Activated CD4-positive, alpha-beta T cell treated with anti-CD3 and anti-CD28 coated beads, Interleukin-2, amount 10 ng/mL, durations not matched to agents 24 days and 14 days (primary cell): ENCODE data around the gene BUB3. TPM values are rescaled to one million over a fixed set of nuclear protein-coding genes. Genes with fewer than 3 reads are reported as not detected.

Experiments used
- DNase-seq: peaks from one replicate; pipeline ENCODE4 v3.0.0; 2022
- H3K27ac Mint-ChIP-seq: one replicate; pipeline ENCODE4 v1.8.0; 2022; ENCODE audit warnings: mild to moderate bottlenecking, mixed read lengths
- H3K27me3 Mint-ChIP-seq: one replicate; pipeline ENCODE4 v1.8.0; 2022; ENCODE audit warnings: mixed read lengths
- H3K36me3 Mint-ChIP-seq: one replicate; pipeline ENCODE4 v1.8.0; 2022; ENCODE audit warnings: low read depth, mild to moderate bottlenecking, mixed read lengths
- H3K4me1 Mint-ChIP-seq: one replicate; pipeline ENCODE4 v1.8.0; 2021; ENCODE audit warnings: mixed read lengths
- H3K4me3 Mint-ChIP-seq: one replicate; pipeline ENCODE4 v1.8.0; 2022; ENCODE audit warnings: mild to moderate bottlenecking, moderate library complexity, mixed read lengths
- H3K9me3 Mint-ChIP-seq: one replicate; pipeline ENCODE4 v1.8.0; 2021; ENCODE audit warnings: mixed read lengths
- intact Hi-C: fragments of 100-400 bp; cut with micrococcal nuclease; formaldehyde crosslinking; loops from one replicate; pipeline ENCODE4 v1.15.1; 2023
- total RNA-seq: library from RNA; stranded (reverse); gene quantifications from 2 replicates; pipeline ENCODE4 v1.2.3, GENCODE V29; 2022

The BUB3 gene
- 186 and 193 TPM in 2 replicates for total RNA-seq

- Mint-ChIP-seq H3K36me3 (peaks cover 43% of the 10 kb centered on the region), H3K9me3 (peaks cover 4% of the 10 kb centered on the region), H3K4me1 (peaks cover 53% of the 10 kb centered on the region), H3K27ac (peak within 1 kb of the TSS; percentile 100), H3K4me3 (peak within 1 kb of the TSS; percentile 95), H3K27me3 (peaks cover 20% of the 10 kb centered on the region)
- intact Hi-C loops, result loop anchor here (1.0 to 5.0 kb wide), 7 partner anchors 134 to 1308 kb away; partner anchors contain the start of genes C10orf88, FAM24B, IKZF5 and LHPP
- DNase-seq, result peak; percentile 98
Observed at GRCh38 chr10:123154092-123154710, at the start of gene BUB3. Gene BUB3 (plus strand): TSS chr10:123154402. CDS start chr10:123154918, 516 bp downstream.

GRCh38 chr10:123109466-123109865, 44.7 kb upstream of the BUB3 start:
- H3K4me1 Mint-ChIP-seq, result no peaks in the 10 kb centered on the region
- H3K4me3 Mint-ChIP-seq, result no peak overlapping the region
- H3K27me3 Mint-ChIP-seq, result peaks cover 2% of the 10 kb centered on the region
- no peak overlapping the region for H3K27ac Mint-ChIP-seq
- H3K36me3 Mint-ChIP-seq, result no peaks in the 10 kb centered on the region
- no peak for DNase-seq
- H3K9me3 Mint-ChIP-seq, result no peaks in the 10 kb centered on the region
- intact Hi-C loops, result no loop called here

- intact Hi-C loops, result no loop called here
- H3K4me3 Mint-ChIP-seq, result no peak overlapping the region
- no peak overlapping the region for H3K27ac Mint-ChIP-seq
- DNase-seq, result no peak
- no peaks in the 10 kb centered on the region for H3K36me3 Mint-ChIP-seq
- H3K4me1 Mint-ChIP-seq, result no peaks in the 10 kb centered on the region
- no peaks in the 10 kb centered on the region for H3K9me3 Mint-ChIP-seq
- peaks cover 37% of the 10 kb centered on the region for H3K27me3 Mint-ChIP-seq
Observed at GRCh38 chr10:123117644-123118417, 36.4 kb upstream of the BUB3 start.

- H3K27ac Mint-ChIP-seq, result no peak overlapping the region
- no peaks in the 10 kb centered on the region for H3K9me3 Mint-ChIP-seq
- no peak for DNase-seq
- intact Hi-C loops, result no loop called here
- H3K36me3 Mint-ChIP-seq, result no peaks in the 10 kb centered on the region
- no peak overlapping the region for H3K4me3 Mint-ChIP-seq
- peaks cover 38% of the 10 kb centered on the region for H3K27me3 Mint-ChIP-seq
- no peaks in the 10 kb centered on the region for H3K4me1 Mint-ChIP-seq
Observed at GRCh38 chr10:123119081-123119480, 35.1 kb upstream of the BUB3 start.

GRCh38 chr10:123126246-123126645, 28.0 kb upstream of the BUB3 start:
- no peak overlapping the region for H3K27ac Mint-ChIP-seq
- H3K9me3 Mint-ChIP-seq, result no peaks in the 10 kb centered on the region
- intact Hi-C loops, result no loop called here
- no peaks in the 10 kb centered on the region for H3K4me1 Mint-ChIP-seq
- no peak for DNase-seq
- H3K36me3 Mint-ChIP-seq, result no peaks in the 10 kb centered on the region
- H3K27me3 Mint-ChIP-seq, result peaks cover 53% of the 10 kb centered on the region
- H3K4me3 Mint-ChIP-seq, result no peak overlapping the region

- Mint-ChIP-seq H3K4me1 (peaks cover 7% of the 10 kb centered on the region), H3K27me3 (peaks cover 70% of the 10 kb centered on the region), H3K4me3 (no peak overlapping the region), H3K27ac (no peak overlapping the region), H3K9me3 (no peaks in the 10 kb centered on the region), H3K36me3 (no peaks in the 10 kb centered on the region)
- intact Hi-C loops, result no loop called here
- DNase-seq, result no peak
Observed at GRCh38 chr10:123129618-123130271, 24.5 kb upstream of the BUB3 start.

- H3K27ac Mint-ChIP-seq, result peak overlapping the region; percentile 40
- H3K27me3 Mint-ChIP-seq, result peaks cover 67% of the 10 kb centered on the region
- peaks cover 2% of the 10 kb centered on the region for H3K36me3 Mint-ChIP-seq
- peak; percentile 95 for DNase-seq
- intact Hi-C loops, result loop anchor here (1.0 to 2.0 kb wide), 4 partner anchors 12 to 426 kb away; no protein-coding TSS in a partner anchor
- H3K4me1 Mint-ChIP-seq, result peaks cover 10% of the 10 kb centered on the region
- no peaks in the 10 kb centered on the region for H3K9me3 Mint-ChIP-seq
- H3K4me3 Mint-ChIP-seq, result peak overlapping the region; percentile 73
Observed at GRCh38 chr10:123132576-123133477, 21.4 kb upstream of the BUB3 start.

- intact Hi-C loops, result loop anchor here (1.0 to 2.0 kb wide), 4 partner anchors 12 to 426 kb away; no protein-coding TSS in a partner anchor
- H3K36me3 Mint-ChIP-seq, result peaks cover 2% of the 10 kb centered on the region
- H3K9me3 Mint-ChIP-seq, result no peaks in the 10 kb centered on the region
- peak overlapping the region; percentile 73 for H3K4me3 Mint-ChIP-seq
- H3K4me1 Mint-ChIP-seq, result peaks cover 10% of the 10 kb centered on the region
- H3K27me3 Mint-ChIP-seq, result peaks cover 69% of the 10 kb centered on the region
- H3K27ac Mint-ChIP-seq, result peak overlapping the region; percentile 65
- DNase-seq, result no peak
Observed at GRCh38 chr10:123133541-123134342, 20.5 kb upstream of the BUB3 start.

- Mint-ChIP-seq H3K9me3 (no peaks in the 10 kb centered on the region), H3K27me3 (peaks cover 70% of the 10 kb centered on the region), H3K36me3 (peaks cover 2% of the 10 kb centered on the region), H3K27ac (peak overlapping the region; percentile 65), H3K4me3 (peak overlapping the region; percentile 43), H3K4me1 (peaks cover 11% of the 10 kb centered on the region)
- peak; percentile 63 for DNase-seq
- intact Hi-C loops, result no loop called here
Observed at GRCh38 chr10:123134343-123134914, 19.8 kb upstream of the BUB3 start.

GRCh38 chr10:123134915-123135414, 19.2 kb upstream of the BUB3 start:
- H3K4me3 Mint-ChIP-seq, result no peak overlapping the region
- intact Hi-C loops, result loop anchor here (1.0 kb wide), 1 partner anchor 14 kb away; no protein-coding TSS in a partner anchor

GRCh38 chr10:123135415-123136141, 18.6 kb upstream of the BUB3 start, which contains the start of gene HMX3:
Gene HMX3 (plus strand): TSS chr10:123135970. CDS start chr10:123136051, 81 bp downstream.
- peak; percentile 77 for DNase-seq
- intact Hi-C loops, result loop anchor here (1.0 kb wide), 1 partner anchor 14 kb away; no protein-coding TSS in a partner anchor
- H3K27ac Mint-ChIP-seq, result peak within 1 kb of the TSS; percentile 90
- H3K4me1 Mint-ChIP-seq, result peaks cover 13% of the 10 kb centered on the region
- peaks cover 71% of the 10 kb centered on the region for H3K27me3 Mint-ChIP-seq
- H3K36me3 Mint-ChIP-seq, result peaks cover 2% of the 10 kb centered on the region
- H3K4me3 Mint-ChIP-seq, result peak within 1 kb of the TSS; percentile 75
- H3K9me3 Mint-ChIP-seq, result no peaks in the 10 kb centered on the region

More at GRCh38 chr10:123134915-123135414, 19.2 kb upstream of the BUB3 start:
- peaks cover 70% of the 10 kb centered on the region for H3K27me3 Mint-ChIP-seq
- H3K27ac Mint-ChIP-seq, result no peak overlapping the region
- H3K9me3 Mint-ChIP-seq, result no peaks in the 10 kb centered on the region
- H3K36me3 Mint-ChIP-seq, result peaks cover 2% of the 10 kb centered on the region
- DNase-seq, result no peak
- peaks cover 11% of the 10 kb centered on the region for H3K4me1 Mint-ChIP-seq
